ENCODE measurements around the gene S100P.
"Not testable (repeated sequence)": the region's sequence is repeated elsewhere in the genome, so short reads cannot be mapped to it uniquely, and the experiment has no call there.

S100P gene

GRCh38 chr4:6662591-6662990, 31.1 kb upstream of the S100P start:
- no peak overlapping the region for H3K4me3 ChIP-seq (ENCODE audit: low read depth, low read length)
- TF ChIP-seq CTCF (IDR thresholded peaks at IDR 0.05; ENCODE audit: low read depth, low read length, missing control alignments): no peak
- DNase-seq (ENCODE audit: low read depth): no peak

GRCh38 chr4:6663596-6664393, 29.9 kb upstream of the S100P start:
- H3K4me3 ChIP-seq (ENCODE audit: low read depth, low read length): no peak overlapping the region
- DNase-seq (ENCODE audit: low read depth): no peak
- TF ChIP-seq CTCF (IDR thresholded peaks at IDR 0.05; ENCODE audit: low read depth, low read length, missing control alignments): no peak

GRCh38 chr4:6665320-6665654, 28.4 kb upstream of the S100P start:
- no peak overlapping the region for H3K4me3 ChIP-seq (ENCODE audit: low read depth, low read length)
- TF ChIP-seq CTCF (IDR thresholded peaks at IDR 0.05; ENCODE audit: low read depth, low read length, missing control alignments): no peak
- no peak for DNase-seq (ENCODE audit: low read depth)

GRCh38 chr4:6668391-6668790, 25.3 kb upstream of the S100P start:
- H3K4me3 ChIP-seq (ENCODE audit: low read depth, low read length): no peak overlapping the region
- no peak for TF ChIP-seq CTCF (IDR thresholded peaks at IDR 0.05; ENCODE audit: low read depth, low read length, missing control alignments)
- DNase-seq (ENCODE audit: low read depth): no peak

GRCh38 chr4:6671648-6672047, 22.0 kb upstream of the S100P start:
- DNase-seq (ENCODE audit: low read depth): no peak
- H3K4me3 ChIP-seq (ENCODE audit: low read depth, low read length): no peak overlapping the region
- TF ChIP-seq CTCF (IDR thresholded peaks at IDR 0.05; ENCODE audit: low read depth, low read length, missing control alignments): no peak

- DNase-seq (ENCODE audit: low read depth): no peak
- H3K4me3 ChIP-seq (ENCODE audit: low read depth, low read length): no peak overlapping the region
- TF ChIP-seq CTCF (IDR thresholded peaks at IDR 0.05; ENCODE audit: low read depth, low read length, missing control alignments): no peak
Measured at GRCh38 chr4:6672131-6672530, 21.5 kb upstream of the S100P start.

GRCh38 chr4:6672541-6673190, 21.0 kb upstream of the S100P start:
- DNase-seq (ENCODE audit: low read depth); H3K4me3 ChIP-seq (ENCODE audit: low read depth, low read length): not testable (repeated sequence)

GRCh38 chr4:6673191-6673659, 20.5 kb upstream of the S100P start:
- H3K4me3 ChIP-seq (ENCODE audit: low read depth, low read length); DNase-seq (ENCODE audit: low read depth): not testable (repeated sequence)

All from GM12864 (cell line).